GM12878 (cell line): ENCODE data around the gene LYZL1. TPM values are rescaled to one million over a fixed set of nuclear protein-coding genes. Genes with fewer than 3 reads are reported as not detected.

ENCODE experiments used
- ATAC-seq: fragments of 200-7000 bp; cut with Tn5 transposase; 3 replicates; pipeline ENCODE4 v1.9.1; 2020; ENCODE audit warnings: mild to moderate bottlenecking, moderate library complexity
- BruUV-seq: library from RNA; stranded (reverse); fragments of 400-500 nt; replicated peaks from 2 replicates; lab custom pipeline; 2021; lab: Mats Ljungman, UMichigan
- CTCF ChIA-PET: fragments of 300-600 bp; sonication (Branson Sonifier 250); formaldehyde crosslinking; extraction: SDS; loops from one replicate; lab custom pipeline; 2021; ENCODE audit warnings: inconsistent platforms; lab: Yijun Ruan, JAX
- POLR2A ChIA-PET: fragments of 350-600 bp; formaldehyde crosslinking; extraction: SDS; loops from one replicate; lab custom pipeline; 2021; ENCODE audit warnings: inconsistent platforms; lab: Charles Lee
- RAD21 ChIA-PET: fragments of 300-600 bp; sonication (Branson Sonifier 250); formaldehyde crosslinking; loops from one replicate; lab custom pipeline; 2023; ENCODE audit warnings: antibody characterized with exemption; ENCODE audit not compliant: unreplicated experiment; lab: Charles Lee
- SMC1A ChIA-PET: fragments of 300-600 bp; sonication (Branson Sonifier 250); formaldehyde crosslinking; loops from one replicate; lab custom pipeline; 2023; ENCODE audit not compliant: unreplicated experiment, uncharacterized antibody; lab: Charles Lee
- DNase-seq: peaks from one replicate; pipeline ENCODE4 v3.0.0-alpha.2; 2011; ENCODE audit warnings: low read depth, low spot score
- FAIRE-seq: peaks from 3 replicates; lab custom pipeline; 2011; peaks lifted over from hg19 to GRCh38; lab: Jason Lieb, UNC
- H2AFZ ChIP-seq: 2 replicates; pipeline ENCODE4 v1.6.0; 2011; ENCODE audit warnings: low read depth, low read length, control low read depth; ENCODE audit not compliant: control insufficient read depth
- H3K27ac ChIP-seq: 2 replicates; pipeline ENCODE4 v1.5.1; 2011; ENCODE audit warnings: control low read depth; ENCODE audit not compliant: control insufficient read depth, insufficient read depth
- H3K27me3 ChIP-seq, 2 experiments: replicated peaks in 1 of 2; 2 replicates each; pipeline versions ENCODE4 v1.6.0 to v1.6.1; 2011; ENCODE audit warnings: low read length in 1 of 2; ENCODE audit not compliant: control insufficient read depth in 2 of 2, insufficient read depth in 2 of 2
- H3K36me3 ChIP-seq, 2 experiments: 2 replicates each; pipeline ENCODE4 v1.5.1; 2011; ENCODE audit warnings: low read length in 1 of 2; ENCODE audit not compliant: control insufficient read depth in 2 of 2, insufficient read depth in 2 of 2
- H3K4me1 ChIP-seq: 2 replicates; pipeline ENCODE4 v1.6.1; 2011; ENCODE audit warnings: mild to moderate bottlenecking, low read length, moderate library complexity, mixed read lengths; ENCODE audit not compliant: control insufficient read depth, insufficient read depth
- H3K4me2 ChIP-seq: 2 replicates; pipeline ENCODE4 v1.6.0; 2011; ENCODE audit warnings: control low read depth; ENCODE audit not compliant: control insufficient read depth, insufficient read depth
- H3K4me3 ChIP-seq: fragments of 200-600 bp; sonication (generic); 2 replicates; pipeline ENCODE4 v1.5.1; 2016
- H3K79me2 ChIP-seq: 2 replicates; pipeline ENCODE4 v1.6.0; 2011; ENCODE audit warnings: low read length; ENCODE audit not compliant: control insufficient read depth, insufficient read depth
- H3K9ac ChIP-seq: 2 replicates; pipeline ENCODE4 v1.8.0; 2011; ENCODE audit warnings: low read length, control low read depth, mixed read lengths; ENCODE audit not compliant: control insufficient read depth, insufficient read depth
- H3K9me3 ChIP-seq: replicated peaks from 3 replicates; pipeline ENCODE4 v1.5.1; 2011; ENCODE audit warnings: mild to moderate bottlenecking, low read length; ENCODE audit not compliant: control insufficient read depth, insufficient read depth
- H4K20me1 ChIP-seq: 2 replicates; pipeline ENCODE4 v1.6.0; 2011; ENCODE audit not compliant: control insufficient read depth, insufficient read depth
- ASH2L ChIP-seq: fragments of 300-600, 200-600 bp; sonication (generic); IDR thresholded peaks from 2 replicates; pipeline ENCODE4 v1.6.1; 2017; ENCODE audit warnings: low read depth, mild to moderate bottlenecking, borderline replicate concordance
- BRCA1 ChIP-seq: IDR thresholded peaks from 2 replicates; pipeline ENCODE4 v1.6.1; 2011; ENCODE audit warnings: low read depth, low read length, improper control_type of control experiment
- CBX3 ChIP-seq: fragments of 200-600 bp; sonication (generic); IDR thresholded peaks from 2 replicates; pipeline ENCODE4 v1.6.1; 2016; ENCODE audit warnings: low read depth, borderline replicate concordance
- CBX5 ChIP-seq: sonication (generic); IDR thresholded peaks from 2 replicates; pipeline ENCODE4 v1.6.1; 2016; ENCODE audit warnings: low read depth, moderate library complexity, mild to moderate bottlenecking, inconsistent platforms
- EZH2 ChIP-seq: IDR thresholded peaks from 2 replicates; pipeline ENCODE4 v1.6.1; 2012; ENCODE audit warnings: low read depth, mild to moderate bottlenecking, control low read depth, inconsistent platforms, low read length, borderline replicate concordance; ENCODE audit not compliant: control insufficient read depth
- IRF5 ChIP-seq: fragments of 450-650 bp; IDR thresholded peaks from 2 replicates; pipeline ENCODE4 v1.6.1; 2017; ENCODE audit warnings: borderline replicate concordance
- MEF2B ChIP-seq: fragments of 450-650 bp; IDR thresholded peaks from 2 replicates; pipeline ENCODE4 v1.6.1; 2018; ENCODE audit warnings: mild to moderate bottlenecking, moderate library complexity; ENCODE audit not compliant: partially characterized antibody, poor library complexity, severe bottlenecking
- MXI1 ChIP-seq: fragments of 150-350 bp; IDR thresholded peaks from 2 replicates; pipeline ENCODE4 v1.6.1; 2011; ENCODE audit warnings: low read depth, mild to moderate bottlenecking, inconsistent platforms, low read length, improper control_type of control experiment
- NFYA ChIP-seq: IDR thresholded peaks from 2 replicates; pipeline ENCODE4 v1.6.1; 2011; ENCODE audit warnings: low read depth, mild to moderate bottlenecking, low read length, improper control_type of control experiment, borderline replicate concordance
- NRF1 ChIP-seq: conservative IDR thresholded peaks from 2 replicates; pipeline ENCODE4 v1.6.1; 2011; ENCODE audit warnings: mild to moderate bottlenecking, low read depth, low read length, improper control_type of control experiment
- RELB ChIP-seq: fragments of 450-650 bp; IDR thresholded peaks from 2 replicates; pipeline ENCODE4 v1.6.1; 2017; ENCODE audit warnings: low read depth, mild to moderate bottlenecking, moderate library complexity
- TCF7 ChIP-seq: IDR thresholded peaks from 2 replicates; pipeline ENCODE4 v1.6.1; 2014; ENCODE audit warnings: antibody characterized with exemption, borderline replicate concordance
- WGBS: methylation state at CpG from one replicate; pipeline ENCODE4 v1.1.6; 2016; ENCODE audit warnings: low lambda C conversion rate; ENCODE audit not compliant: insufficient replicate concordance, insufficient coverage; ENCODE audit errors: missing lambda C conversion rate; 5-methylcytosine and 5-hydroxymethylcytosine counted together
- in situ Hi-C: fragments of 300-500 bp; cut with MboI; formaldehyde crosslinking; loops from 9 replicates; pipeline ENCODE4 v1.14.3; 2018; ENCODE audit warnings: mixed read lengths
- intact Hi-C: fragments of 100-400 bp; cut with micrococcal nuclease; formaldehyde crosslinking; loops from one replicate; pipeline ENCODE4 v1.14.2; 2022; ENCODE audit not compliant: unreplicated experiment
- polyA plus RNA-seq, 11 experiments: library from polyadenylated mRNA; depleted of rRNA in 4 of 11; unstranded in 6 of 11; stranded (reverse) in 5 of 11; fragments of >200 nt; fragmentation: Nextera tagmentation in 4 of 11; fragmentation: Illumina TruSeq in 1 of 11; extraction: Ambion mirVana in 4 of 11; extraction: Trizol in 1 of 11; gene quantifications; 1 replicate in 1 of 11; 2 replicates in 10 of 11; pipeline versions ENCODE4 v1.2.1 to v1.2.3, GENCODE V29; 2011 to 2016; ENCODE audit warnings: inconsistent platforms in 2 of 11, missing spikeins in 2 of 11, low read depth in 1 of 11
- total RNA-seq, 4 experiments: library from RNA; depleted of rRNA in 3 of 4; stranded (reverse); fragments of >200 nt in 3 of 4; fragmentation: Illumina TruSeq in 1 of 4; extraction: Trizol in 1 of 4; gene quantifications; 2 replicates each; pipeline versions ENCODE4 v1.2.1 to v1.2.3, GENCODE V29; 2013 to 2021

Gene LYZL1
- total and polyA plus RNA-seq, 10 of the 15 experiments (the other 5 are each of a cell fraction or from before 2014, with no cell fraction given), result not detected

GRCh38 chr10:29304995-29305335 is 16.1 kb downstream of the LYZL1 start:
- RAD21 ChIA-PET, result interaction anchor here (0.8 to 1.7 kb wide), 6 partner anchors 11 to 677 kb away, joined by 3 to 9 read pairs (median 4); no protein-coding TSS in a partner anchor
- H3K4me2 ChIP-seq, result no peak overlapping the region
- 23% methylated on average over 2 of the region's 2 CpGs for WGBS
- POLR2A ChIA-PET, result no interaction called here
- CTCF ChIA-PET, result interaction anchor here (0.7 to 2.8 kb wide), 15 partner anchors 9 to 793 kb away, joined by 3 to 15 read pairs (median 3); no protein-coding TSS in a partner anchor
- no peaks in the 10 kb centered on the region for H3K79me2 ChIP-seq
- ATAC-seq (no peak), DNase-seq (no peak), FAIRE-seq (no peak)
- intact Hi-C loops (loop anchor here (1.0 to 5.0 kb wide), 5 partner anchors 48 to 677 kb away; no protein-coding TSS in a partner anchor), in situ Hi-C loops (loop anchor here (5.0 kb wide), 1 partner anchor 643 kb away; no protein-coding TSS in a partner anchor)
- BruUV-seq, result no TSS peak
- H2AFZ ChIP-seq, result no peak overlapping the region
- no peaks in the 10 kb centered on the region; the same call in 2 of the 3 replicates for H3K9me3 ChIP-seq
- no peak for TF ChIP-seq MXI1
- TF ChIP-seq CBX3, result no peak
- no peak for TF ChIP-seq CBX5
- TF ChIP-seq BRCA1, result no peak
- H3K36me3 ChIP-seq, result no peaks in the 10 kb centered on the region
- H3K4me1 ChIP-seq, result no peaks in the 10 kb centered on the region
- H3K4me3 ChIP-seq, result no peak overlapping the region
- H3K27ac ChIP-seq, result no peak overlapping the region
- H4K20me1 ChIP-seq, result no peaks in the 10 kb centered on the region
- no peaks in the 10 kb centered on the region for H3K27me3 ChIP-seq
- SMC1A ChIA-PET, result interaction anchor here (0.9 to 1.4 kb wide), 5 partner anchors 53 to 677 kb away, joined by 3 to 5 read pairs (median 4); no protein-coding TSS in a partner anchor
- no peak overlapping the region for H3K9ac ChIP-seq

- Histone ChIP-seq H3K36me3 (no peaks in the 10 kb centered on the region), H3K4me2 (no peak overlapping the region), H3K9me3 (no peaks in the 10 kb centered on the region; the same call in 2 of the 3 replicates), H4K20me1 (no peaks in the 10 kb centered on the region), H3K79me2 (no peaks in the 10 kb centered on the region), H3K9ac (no peak overlapping the region), H3K4me3 (no peak overlapping the region), H2AFZ (no peak overlapping the region), H3K27me3 (no peaks in the 10 kb centered on the region), H3K4me1 (no peaks in the 10 kb centered on the region), H3K27ac (no peak overlapping the region)
- RAD21 ChIA-PET, result interaction anchor here (1.4 kb wide), 1 partner anchor 678 kb away, joined by 3 read pairs; no protein-coding TSS in a partner anchor
- 53% methylated on average over 3 of the region's 3 CpGs for WGBS
- CTCF ChIA-PET, result interaction anchor here (0.7 to 2.2 kb wide), 3 partner anchors 67 to 678 kb away, joined by 3 to 8 read pairs (median 4); no protein-coding TSS in a partner anchor
- FAIRE-seq, result no peak
- POLR2A ChIA-PET, result interaction anchor here (0.6 kb wide), 1 partner anchor 139 kb away, joined by 4 read pairs; no protein-coding TSS in a partner anchor
- no peak for ATAC-seq
- DNase-seq, result no peak
- in situ Hi-C loops (loop anchor here (5.0 kb wide), 1 partner anchor 644 kb away; no protein-coding TSS in a partner anchor), intact Hi-C loops (no loop called here)
- BruUV-seq, result no TSS peak
- SMC1A ChIA-PET, result no interaction called here
- TF ChIP-seq MEF2B (no peak), ASH2L (no peak), EZH2 (no peak), IRF5 (no peak), RELB (no peak), NRF1 (no peak), CBX3 (no peak), NFYA (no peak), TCF7 (no peak)
These were observed 17.8 kb downstream of the LYZL1 start for GRCh38 chr10:29306688-29307087.
